GM19328 (cell line): Measurements from ENCODE around the gene MRPL52.
"Not testable (repeated sequence)": the region's sequence is repeated elsewhere in the genome, so short reads cannot be mapped to it uniquely, and the experiment has no call there.

Experiments used
- ATAC-seq: cut with Tn5 transposase; IDR thresholded peaks from one replicate; pipeline ENCODE4 v1.9.1; 2021; ENCODE audit warnings: mild to moderate bottlenecking, moderate library complexity; ENCODE audit not compliant: unreplicated experiment

The MRPL52 gene

DNA sequence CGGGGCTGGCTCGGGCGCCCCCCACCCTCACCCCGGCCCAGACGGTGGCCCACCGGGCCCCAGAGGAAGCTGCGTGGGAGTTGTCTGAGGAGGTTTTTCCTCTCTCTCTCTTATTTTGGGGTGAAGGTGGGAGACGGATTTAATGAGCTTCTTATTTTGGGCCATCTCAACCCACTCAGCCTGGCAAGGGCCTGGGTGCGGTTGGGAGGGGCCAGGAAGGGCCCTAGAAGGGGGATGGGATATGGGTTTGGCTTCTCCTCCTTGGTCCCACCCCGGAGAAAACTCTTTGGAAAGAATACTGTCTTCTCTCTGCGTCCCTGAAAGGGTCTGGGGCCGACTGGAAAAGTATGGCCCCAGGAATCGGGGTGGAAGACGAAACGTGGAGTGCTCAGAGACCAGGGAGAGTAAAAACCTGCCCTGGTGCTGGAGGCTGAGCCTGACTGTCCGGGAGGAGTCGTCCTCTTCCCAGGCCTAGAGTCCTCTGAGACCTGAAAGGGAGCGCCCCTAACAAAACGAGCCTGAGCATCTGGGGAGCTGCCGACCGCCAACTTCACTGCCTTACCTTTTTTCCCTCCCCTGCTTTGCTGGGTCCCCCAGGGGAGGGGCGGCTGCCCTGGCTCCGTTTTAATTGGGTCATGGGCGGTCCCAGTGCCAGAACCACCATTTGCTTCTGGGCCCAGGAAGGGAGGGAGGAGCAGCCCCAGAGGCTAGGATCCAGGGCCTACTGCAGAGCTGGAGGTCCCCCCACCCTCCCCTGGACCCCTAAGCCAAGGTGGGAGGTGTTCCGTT, 8.3 kb downstream of the MRPL52 start:
- ATAC-seq, result no peak

DNA sequence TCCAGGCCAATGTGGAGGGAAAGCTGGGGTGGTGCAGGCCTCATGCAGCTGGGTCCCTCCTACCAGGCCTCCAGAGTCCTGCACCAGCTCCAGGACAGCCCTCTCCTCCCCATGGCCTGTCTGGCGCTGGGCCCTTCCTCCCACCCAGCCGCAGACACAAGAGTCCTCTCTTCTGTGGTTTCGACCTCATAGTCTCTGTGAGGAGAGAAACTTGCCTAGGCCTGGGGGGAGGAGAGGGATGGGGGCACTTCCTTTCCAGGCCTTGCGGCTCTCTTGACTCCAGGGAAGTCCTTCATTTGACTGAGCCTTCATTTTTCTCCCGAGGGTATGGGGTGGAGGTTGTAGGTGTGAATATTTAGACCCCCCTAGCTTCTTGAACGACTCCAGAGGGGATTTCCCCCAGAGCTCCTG, 8.9 kb downstream of the MRPL52 start:
- ATAC-seq, result no peak

DNA sequence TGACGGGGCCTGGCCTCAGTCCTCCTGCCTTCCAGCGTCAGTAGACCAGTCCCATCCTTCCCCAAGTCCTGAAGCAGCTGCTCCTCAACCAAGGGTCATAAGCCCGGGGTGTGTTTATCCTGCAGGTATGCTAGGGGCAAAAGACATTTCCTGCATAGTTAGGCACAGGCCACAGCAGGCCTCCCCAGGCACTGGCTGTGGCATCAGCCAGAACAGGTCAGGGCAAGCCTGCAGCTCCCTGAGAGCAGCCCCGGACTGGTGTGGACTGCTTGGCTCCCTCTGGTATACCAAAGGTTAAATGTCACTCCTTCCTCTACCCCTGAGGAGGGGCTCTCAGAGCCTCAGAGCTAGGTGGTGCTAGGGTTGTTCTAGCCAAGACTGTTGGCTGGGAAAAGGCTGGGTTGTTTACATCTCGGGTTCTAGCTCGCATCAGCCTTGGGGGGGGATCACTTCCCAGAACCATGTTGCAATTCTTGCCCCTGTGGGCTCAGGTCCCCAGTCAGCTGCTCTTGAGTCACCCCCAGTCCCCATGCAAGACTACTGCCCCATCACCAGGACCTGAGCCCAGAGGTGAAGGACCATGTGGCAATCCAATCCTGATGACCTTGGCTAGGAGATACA, 9.6 kb downstream of the MRPL52 start:
- no peak for ATAC-seq

DNA sequence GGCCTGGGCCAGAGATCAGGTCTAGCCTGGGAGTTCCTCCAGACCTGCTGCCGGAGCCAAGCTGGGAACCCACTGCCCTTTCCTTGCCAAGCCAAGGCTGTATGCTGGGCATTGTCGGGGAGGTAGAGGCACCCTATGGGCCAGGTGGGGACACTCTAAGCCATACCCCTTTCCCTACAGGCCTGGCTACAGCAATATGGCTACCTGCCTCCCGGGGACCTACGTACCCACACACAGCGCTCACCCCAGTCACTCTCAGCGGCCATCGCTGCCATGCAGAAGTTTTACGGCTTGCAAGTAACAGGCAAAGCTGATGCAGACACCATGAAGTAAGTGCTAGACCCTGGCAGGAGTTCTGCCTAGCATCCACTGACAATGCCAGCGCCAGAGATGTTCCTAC, 11.6 kb downstream of the MRPL52 start:
- no peak for ATAC-seq

DNA sequence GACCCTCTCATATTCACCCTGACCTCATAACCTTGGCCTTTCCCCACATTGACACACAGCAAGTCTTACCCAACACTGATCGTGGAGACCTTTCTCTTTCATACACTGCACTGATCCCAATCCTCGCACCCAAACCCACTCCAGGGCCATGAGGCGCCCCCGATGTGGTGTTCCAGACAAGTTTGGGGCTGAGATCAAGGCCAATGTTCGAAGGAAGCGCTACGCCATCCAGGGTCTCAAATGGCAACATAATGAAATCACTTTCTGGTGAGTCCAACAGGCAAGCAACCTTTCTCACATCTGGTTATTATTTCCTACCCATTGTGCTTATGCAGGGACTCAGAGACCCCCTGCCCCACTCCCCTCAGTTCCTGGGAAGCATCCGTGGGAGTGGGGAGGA, 12.1 kb downstream of the MRPL52 start:
- no peak for ATAC-seq

DNA sequence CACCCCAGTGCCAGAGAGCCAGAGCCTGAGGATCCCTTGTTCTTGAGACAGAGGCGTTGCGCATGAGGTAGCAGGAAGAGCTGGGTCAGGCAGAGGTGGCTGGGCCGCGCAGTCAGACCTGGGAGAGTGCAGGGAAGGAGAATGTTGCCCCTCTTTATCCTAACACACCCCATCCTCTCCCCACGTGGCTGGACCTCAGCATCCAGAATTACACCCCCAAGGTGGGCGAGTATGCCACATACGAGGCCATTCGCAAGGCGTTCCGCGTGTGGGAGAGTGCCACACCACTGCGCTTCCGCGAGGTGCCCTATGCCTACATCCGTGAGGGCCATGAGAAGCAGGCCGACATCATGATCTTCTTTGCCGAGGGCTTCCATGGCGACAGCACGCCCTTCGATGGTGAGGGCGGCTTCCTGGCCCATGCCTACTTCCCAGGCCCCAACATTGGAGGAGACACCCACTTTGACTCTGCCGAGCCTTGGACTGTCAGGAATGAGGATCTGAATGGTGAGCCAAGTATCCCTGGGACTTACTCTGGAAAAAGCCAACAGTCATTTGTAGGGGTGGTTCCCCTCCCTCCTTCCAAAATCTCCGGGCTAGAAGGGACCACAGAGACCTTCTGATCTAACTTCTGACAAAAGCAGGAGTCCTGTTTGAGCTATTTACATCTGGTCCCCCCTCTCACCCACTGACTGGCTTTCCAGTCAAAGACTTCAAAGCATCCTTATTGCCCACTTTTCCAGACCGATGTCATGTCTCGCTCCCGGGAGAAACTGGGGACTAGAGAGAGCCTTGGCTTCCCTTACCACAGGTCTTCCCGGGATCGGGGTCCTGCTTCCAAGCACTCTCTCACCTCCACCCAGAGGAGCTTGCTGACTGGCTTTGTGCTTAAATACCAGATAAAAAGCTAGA, 12.8 kb downstream of the MRPL52 start:
- no peak for ATAC-seq

DNA sequence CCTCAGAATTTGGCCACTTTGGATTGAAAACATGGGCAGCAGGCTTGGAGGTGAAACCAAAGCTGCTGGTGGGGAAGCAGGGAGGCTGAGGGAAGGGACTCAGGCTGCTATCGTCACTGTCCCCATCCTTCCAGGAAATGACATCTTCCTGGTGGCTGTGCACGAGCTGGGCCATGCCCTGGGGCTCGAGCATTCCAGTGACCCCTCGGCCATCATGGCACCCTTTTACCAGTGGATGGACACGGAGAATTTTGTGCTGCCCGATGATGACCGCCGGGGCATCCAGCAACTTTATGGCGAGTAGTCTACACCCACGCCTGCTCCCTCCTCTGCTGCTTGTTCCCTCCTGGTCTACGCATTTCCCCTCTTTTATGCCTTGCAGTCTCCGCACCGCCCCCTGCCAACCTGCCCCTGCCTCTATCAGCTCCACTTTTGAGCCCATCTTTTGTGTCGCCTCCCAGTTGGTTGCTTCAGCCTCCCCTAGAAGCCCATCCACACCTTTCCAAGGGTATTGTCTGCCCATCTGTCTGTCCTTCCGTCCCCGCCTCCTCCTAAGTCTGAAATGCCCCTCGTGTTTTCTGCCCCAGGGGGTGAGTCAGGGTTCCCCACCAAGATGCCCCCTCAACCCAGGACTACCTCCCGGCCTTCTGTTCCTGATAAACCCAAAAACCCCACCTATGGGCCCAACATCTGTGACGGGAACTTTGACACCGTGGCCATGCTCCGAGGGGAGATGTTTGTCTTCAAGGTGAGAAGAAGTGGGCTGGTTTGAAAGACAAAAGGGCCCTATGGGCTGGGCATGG, 13.6 kb downstream of the MRPL52 start:
- ATAC-seq, result no peak

DNA sequence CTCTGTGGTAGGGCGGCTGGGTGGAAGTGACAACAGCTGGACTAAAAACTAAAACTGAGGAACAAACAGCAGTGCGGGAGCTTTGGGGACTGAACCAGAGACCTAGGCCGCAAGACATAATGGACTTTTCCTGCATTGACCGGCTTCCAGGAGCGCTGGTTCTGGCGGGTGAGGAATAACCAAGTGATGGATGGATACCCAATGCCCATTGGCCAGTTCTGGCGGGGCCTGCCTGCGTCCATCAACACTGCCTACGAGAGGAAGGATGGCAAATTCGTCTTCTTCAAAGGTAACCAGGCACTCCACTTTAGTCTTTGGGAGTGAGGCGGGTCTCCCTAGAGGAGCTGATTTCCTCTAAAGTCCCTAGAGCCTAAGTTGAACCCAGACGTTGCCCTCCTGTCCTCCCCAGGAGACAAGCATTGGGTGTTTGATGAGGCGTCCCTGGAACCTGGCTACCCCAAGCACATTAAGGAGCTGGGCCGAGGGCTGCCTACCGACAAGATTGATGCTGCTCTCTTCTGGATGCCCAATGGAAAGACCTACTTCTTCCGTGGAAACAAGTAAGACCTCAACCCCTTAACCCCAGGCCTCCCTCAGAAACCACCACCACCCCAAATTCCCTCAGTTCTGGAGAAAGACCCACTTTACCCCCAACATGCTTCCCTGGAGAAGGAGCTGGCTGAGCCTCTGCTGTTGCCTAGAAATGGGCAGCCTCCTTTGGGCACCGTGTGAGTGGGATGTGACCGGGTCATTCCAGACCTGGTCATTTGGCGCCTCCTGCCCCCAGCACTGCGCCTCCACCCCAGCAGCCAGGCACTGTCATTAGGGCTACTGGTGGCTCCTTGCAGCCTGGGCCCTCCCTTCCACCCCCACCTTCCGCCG, 14.8 kb downstream of the MRPL52 start:
- no peak for ATAC-seq

DNA sequence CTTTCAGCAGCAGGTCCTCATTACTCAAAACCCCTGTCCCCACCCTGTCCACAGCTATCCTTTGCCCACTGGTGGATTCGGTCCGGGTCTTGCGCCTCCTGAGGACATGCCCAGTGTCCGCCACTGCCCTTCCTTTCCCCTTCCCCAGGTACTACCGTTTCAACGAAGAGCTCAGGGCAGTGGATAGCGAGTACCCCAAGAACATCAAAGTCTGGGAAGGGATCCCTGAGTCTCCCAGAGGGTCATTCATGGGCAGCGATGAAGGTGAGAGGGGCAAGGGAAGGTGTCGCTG, 15.4 kb downstream of the MRPL52 start:
- ATAC-seq, result no peak

DNA sequence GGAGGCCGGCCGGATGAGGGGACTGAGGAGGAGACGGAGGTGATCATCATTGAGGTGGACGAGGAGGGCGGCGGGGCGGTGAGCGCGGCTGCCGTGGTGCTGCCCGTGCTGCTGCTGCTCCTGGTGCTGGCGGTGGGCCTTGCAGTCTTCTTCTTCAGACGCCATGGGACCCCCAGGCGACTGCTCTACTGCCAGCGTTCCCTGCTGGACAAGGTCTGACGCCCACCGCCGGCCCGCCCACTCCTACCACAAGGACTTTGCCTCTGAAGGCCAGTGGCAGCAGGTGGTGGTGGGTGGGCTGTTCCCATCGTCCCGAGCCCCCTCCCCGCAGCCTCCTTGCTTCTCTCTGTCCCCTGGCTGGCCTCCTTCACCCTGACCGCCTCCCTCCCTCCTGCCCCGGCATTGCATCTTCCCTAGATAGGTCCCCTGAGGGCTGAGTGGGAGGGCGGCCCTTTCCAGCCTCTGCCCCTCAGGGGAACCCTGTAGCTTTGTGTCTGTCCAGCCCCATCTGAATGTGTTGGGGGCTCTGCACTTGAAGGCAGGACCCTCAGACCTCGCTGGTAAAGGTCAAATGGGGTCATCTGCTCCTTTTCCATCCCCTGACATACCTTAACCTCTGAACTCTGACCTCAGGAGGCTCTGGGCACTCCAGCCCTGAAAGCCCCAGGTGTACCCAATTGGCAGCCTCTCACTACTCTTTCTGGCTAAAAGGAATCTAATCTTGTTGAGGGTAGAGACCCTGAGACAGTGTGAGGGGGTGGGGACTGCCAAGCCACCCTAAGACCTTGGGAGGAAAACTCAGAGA, 16.3 kb downstream of the MRPL52 start:
- ATAC-seq, result no peak

DNA sequence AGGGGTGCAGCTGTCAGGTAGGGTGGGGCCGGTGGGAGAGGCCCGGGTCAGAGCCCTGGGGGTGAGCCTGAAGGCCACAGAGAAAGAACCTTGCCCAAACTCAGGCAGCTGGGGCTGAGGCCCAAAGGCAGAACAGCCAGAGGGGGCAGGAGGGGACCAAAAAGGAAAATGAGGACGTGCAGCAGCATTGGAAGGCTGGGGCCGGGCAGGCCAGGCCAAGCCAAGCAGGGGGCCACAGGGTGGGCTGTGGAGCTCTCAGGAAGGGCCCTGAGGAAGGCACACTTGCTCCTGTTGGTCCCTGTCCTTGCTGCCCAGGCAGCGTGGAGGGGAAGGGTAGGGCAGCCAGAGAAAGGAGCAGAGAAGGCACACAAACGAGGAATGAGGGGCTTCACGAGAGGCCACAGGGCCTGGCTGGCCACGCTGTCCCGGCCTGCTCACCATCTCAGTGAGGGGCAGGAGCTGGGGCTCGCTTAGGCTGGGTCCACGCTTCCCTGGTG, 17.2 kb downstream of the MRPL52 start:
- no peak for ATAC-seq

DNA sequence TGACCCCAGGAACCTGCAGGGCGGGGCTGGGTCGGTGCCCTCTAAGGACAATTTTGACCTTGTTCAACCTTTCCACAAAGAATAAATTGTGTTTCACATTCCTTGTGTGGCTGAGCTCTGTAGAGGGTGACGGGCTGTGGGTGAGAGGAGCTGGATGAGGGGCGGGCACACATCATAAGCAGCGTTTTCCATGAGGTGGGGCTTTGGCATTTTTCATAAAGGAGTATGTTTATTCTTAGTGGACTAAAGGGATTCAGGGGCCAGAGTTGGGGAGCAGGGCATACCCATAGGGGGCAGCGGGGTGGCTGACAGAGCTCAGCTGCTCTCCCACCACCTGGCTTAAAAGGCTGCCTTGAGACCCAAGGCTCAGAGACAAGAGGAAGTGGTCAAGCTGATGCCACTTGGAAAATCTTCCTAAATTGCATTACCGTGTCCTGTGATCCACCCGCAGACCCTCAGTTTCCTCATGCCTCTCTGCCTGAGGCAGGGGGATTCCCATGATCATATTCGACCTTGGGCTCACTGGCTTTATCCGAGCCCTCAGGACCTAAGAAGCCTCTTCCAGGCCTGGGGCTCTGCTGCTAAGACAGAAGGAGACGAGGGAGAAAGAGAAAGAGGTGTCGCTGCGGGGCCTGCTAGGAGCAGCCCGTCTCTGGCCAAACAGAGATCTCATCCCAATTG, 18.1 kb downstream of the MRPL52 start:
- no peak for ATAC-seq

DNA sequence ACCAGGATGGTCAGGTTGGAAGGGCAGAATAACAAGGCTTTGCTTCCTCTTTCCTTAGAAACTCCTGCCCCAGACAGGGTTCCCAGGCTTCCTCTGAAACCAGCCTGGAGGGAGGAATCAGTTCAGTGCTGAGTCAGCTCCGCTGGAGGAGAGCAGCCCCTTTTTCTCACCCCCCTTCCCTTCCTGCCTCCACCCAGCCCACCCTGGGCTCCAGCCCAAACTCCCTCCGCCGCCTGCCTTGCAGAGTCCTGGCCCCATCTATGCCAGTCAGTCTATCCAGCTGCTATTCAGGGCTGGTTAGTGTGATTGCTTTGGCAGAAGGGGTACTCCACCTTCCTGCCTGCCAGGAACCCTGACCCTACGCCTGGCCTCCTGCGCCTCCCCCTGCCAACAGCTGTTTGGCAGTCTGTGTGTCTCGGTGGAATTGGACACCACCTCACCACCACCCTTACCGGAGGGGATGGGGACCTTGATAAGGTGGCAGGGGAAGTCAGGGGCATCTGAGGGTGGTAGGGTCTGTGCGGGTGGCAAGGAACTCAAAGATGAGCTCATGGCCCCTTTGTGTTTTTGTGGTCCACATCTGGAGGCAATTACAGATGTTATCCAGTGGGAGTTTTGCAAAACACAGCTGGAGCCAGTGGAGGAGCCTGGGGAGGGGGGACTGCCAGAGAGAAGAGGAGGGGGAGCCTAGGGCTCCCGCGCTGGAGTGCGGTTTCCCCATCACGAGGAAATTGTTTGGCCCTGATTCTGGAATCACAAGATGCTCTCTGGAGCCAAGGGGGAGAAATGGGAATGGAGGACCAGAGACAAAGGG, 18.9 kb downstream of the MRPL52 start:
- no peak for ATAC-seq

DNA sequence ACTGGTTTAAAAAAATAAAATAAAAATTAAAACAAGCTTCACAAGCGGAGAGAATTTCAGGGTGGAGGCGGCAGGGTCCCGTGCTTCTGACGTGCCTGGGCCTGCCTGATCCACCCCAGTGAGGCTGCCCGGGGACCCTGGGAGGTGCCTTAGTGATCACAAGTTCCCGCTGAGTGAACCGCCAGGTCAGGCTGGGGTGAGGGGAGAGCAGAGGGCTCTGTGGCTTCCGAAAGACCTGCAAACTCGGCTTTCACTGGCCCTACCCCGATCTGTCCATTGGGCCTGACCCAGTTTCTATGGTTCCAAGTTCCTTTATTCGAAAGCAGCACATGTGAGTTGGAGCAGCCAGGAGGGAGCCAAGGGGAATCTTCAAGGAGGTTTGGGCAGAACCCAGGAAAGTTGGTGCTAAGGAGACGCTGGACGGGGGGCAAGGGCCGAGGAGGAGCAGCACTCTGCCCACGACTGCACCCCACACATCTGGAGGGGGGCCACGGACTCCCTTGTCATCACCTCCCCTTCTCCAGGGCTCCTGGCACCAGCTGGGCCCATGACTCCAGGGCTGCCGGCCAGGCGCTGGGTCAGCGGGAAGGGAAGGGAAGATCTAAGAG, 19.6 kb downstream of the MRPL52 start:
- ATAC-seq, result no peak

DNA sequence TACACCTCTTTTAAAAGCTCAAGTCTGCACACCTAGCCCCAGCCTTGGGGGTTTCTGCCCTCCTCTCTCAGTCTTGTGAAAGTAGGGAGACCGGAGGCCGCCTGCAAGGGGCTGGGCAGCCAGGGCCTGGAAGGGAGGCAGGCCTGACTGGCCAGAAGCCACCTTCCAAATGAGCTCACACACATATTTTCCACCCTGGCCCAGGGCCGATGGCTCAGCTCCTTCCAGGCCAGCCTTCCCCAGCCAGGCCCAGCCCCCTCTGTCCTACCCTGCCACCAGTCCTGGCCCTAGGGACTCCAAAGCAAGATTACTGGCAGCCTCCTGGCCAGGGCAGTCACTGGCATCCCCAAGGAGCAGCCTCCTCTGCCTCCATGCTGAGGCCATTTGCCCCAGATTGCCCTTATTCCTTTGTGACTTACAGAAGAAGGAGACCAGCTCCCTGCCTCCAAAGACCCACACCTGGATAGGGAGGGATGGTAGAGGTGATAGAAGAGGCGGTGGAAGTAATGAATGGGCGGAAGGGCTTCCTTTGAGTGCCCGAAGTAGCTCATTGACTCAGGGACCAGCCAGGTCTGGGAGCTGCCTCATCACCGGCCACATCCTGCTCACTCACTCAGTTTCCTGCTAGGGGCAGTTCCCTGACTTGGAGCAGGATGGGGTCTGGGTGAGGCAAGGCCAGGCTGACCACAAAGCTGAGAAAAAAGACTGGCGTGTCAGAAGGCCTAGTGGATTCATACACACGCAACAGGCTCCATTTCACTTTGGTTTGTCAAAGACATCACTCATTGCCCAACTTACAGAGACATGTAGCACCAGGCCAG, 21.5 kb downstream of the MRPL52 start:
- ATAC-seq, result no peak

DNA sequence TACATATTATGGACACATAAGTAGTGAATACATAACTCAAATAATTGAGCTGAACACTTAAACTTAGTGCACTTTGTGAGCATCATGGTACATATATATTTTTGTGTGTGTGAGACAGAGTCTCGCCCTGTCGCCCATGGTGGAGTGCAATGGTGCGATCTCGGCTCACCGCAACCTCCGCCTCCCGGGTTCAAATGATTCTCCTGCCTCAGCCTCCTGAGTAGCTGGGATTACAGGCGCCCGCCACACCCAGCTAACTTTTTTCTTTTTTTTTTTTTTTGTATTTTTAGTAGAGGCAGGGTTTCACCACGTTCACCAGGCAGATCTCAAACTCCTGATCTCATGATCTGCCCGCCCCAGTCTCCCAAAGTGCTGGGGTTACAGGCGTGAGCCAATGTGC, 22.5 kb downstream of the MRPL52 start:
- ATAC-seq, result not testable (repeated sequence)

DNA sequence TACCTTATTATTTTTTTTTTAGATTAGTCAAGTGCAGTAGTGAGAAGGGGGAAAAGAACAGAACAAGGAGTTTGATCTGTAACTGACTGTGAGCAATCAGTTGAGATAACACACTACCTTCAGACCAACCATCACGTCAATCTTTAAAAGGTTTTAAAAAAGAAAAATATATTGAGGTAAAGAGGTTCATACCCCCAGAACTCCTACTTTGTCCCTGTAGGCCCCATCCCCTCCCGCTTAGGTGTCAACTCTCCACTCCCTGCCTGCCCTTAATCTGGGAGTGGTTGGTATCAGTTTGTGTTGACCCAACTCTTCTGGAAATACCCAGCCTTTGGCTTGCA, 22.9 kb downstream of the MRPL52 start:
- ATAC-seq, result no peak
